SK-N-SH (cell line): ENCODE data around the gene C2orf74. TPM values are rescaled to one million over a fixed set of nuclear protein-coding genes. Genes with fewer than 3 reads are reported as not detected.

Experiments
- CTCF ChIA-PET: fragments of 300-600, 350-600 bp; formaldehyde crosslinking; extraction: SDS; loops from one replicate; lab custom pipeline; 2021; lab: Yijun Ruan, JAX
- POLR2A ChIA-PET: fragments of 350-600 bp; sonication (Branson Sonifier 250); formaldehyde crosslinking; extraction: SDS; loops from one replicate; lab custom pipeline; 2020; ENCODE audit warnings: antibody characterized with exemption, inconsistent platforms; lab: Yijun Ruan, JAX
- DNase-seq: peaks from one replicate; pipeline ENCODE4 v3.0.0; 2012
- H2AFZ ChIP-seq: fragments of 200-600 bp; sonication (generic); 2 replicates; pipeline ENCODE4 v1.8.1; 2016; ENCODE audit warnings: antibody characterized with exemption, mild to moderate bottlenecking, low read depth
- H3F3A ChIP-seq: fragments of 200-600 bp; sonication (generic); replicated peaks from 2 replicates; pipeline ENCODE3; 2016; ENCODE audit warnings: antibody characterized with exemption, mild to moderate bottlenecking; ENCODE audit not compliant: insufficient read depth
- H3K27ac ChIP-seq, 2 experiments: fragments of 200-500 bp in 1 of 2; fragments of 200-600 bp in 1 of 2; sonication (Bioruptor generic) in 1 of 2; sonication (generic), shearing (Covaris generic) in 1 of 2; 2 replicates each; pipeline versions ENCODE4 v1.5.1 to v1.6.1; 2014 to 2016; ENCODE audit warnings: low read depth in 2 of 2, inconsistent platforms in 1 of 2, low read length in 1 of 2, mild to moderate bottlenecking in 1 of 2, mixed read lengths in 1 of 2
- H3K27me3 ChIP-seq: fragments of 200-600 bp; sonication (generic), shearing (Covaris generic); 2 replicates; pipeline ENCODE4 v1.6.1; 2016; ENCODE audit warnings: mixed run types; ENCODE audit not compliant: insufficient read depth
- H3K36me3 ChIP-seq, 2 experiments: fragments of 200-500 bp in 1 of 2; fragments of 200-600 bp in 1 of 2; sonication (Bioruptor generic) in 1 of 2; sonication (generic) in 1 of 2; replicated peaks in 1 of 2; 2 replicates each; pipeline versions ENCODE3 to v1.5.1; 2014 to 2016; ENCODE audit warnings: low read length in 1 of 2, mild to moderate bottlenecking in 1 of 2; ENCODE audit not compliant: insufficient read depth in 2 of 2, control insufficient read depth in 1 of 2
- H3K4me1 ChIP-seq, 2 experiments: fragments of 200-500 bp in 1 of 2; fragments of 200-600 bp in 1 of 2; sonication (Bioruptor generic) in 1 of 2; sonication (generic), shearing (Covaris generic) in 1 of 2; 2 replicates each; pipeline versions ENCODE4 v1.5.1 to v1.6.1; 2014 to 2016; ENCODE audit warnings: low read depth in 1 of 2, low read length in 1 of 2, mixed run types in 1 of 2; ENCODE audit not compliant: insufficient read depth in 2 of 2, control insufficient read depth in 1 of 2
- H3K4me2 ChIP-seq: fragments of 200-600 bp; sonication (generic), shearing (Covaris generic); 2 replicates; pipeline ENCODE4 v1.6.1; 2017; ENCODE audit warnings: mixed run types
- H3K4me3 ChIP-seq, 2 experiments: fragments of 200-500 bp in 1 of 2; fragments of 200-600 bp in 1 of 2; sonication (Bioruptor generic) in 1 of 2; sonication (generic), shearing (Covaris generic) in 1 of 2; 2 replicates each; pipeline versions ENCODE4 v1.5.1 to v1.8.1; 2014 to 2016; ENCODE audit warnings: low read depth in 2 of 2, inconsistent platforms in 1 of 2, low read length in 1 of 2, mild to moderate bottlenecking in 1 of 2, mixed read lengths in 1 of 2, moderate library complexity in 1 of 2
- H3K79me2 ChIP-seq: fragments of 200-600 bp; sonication (generic); 2 replicates; pipeline ENCODE4 v1.8.1; 2017; ENCODE audit warnings: mild to moderate bottlenecking; ENCODE audit not compliant: insufficient read depth
- H3K9ac ChIP-seq: fragments of 200-600 bp; sonication (generic); 2 replicates; pipeline ENCODE4 v1.6.1; 2017; ENCODE audit warnings: mixed run types
- H3K9me2 ChIP-seq: fragments of 200-600 bp; sonication (generic); 2 replicates; pipeline ENCODE4 v1.6.1; 2017; ENCODE audit warnings: mixed run types
- H3K9me3 ChIP-seq: fragments of 200-600 bp; sonication (generic); 2 replicates; pipeline ENCODE4 v1.6.1; 2017; ENCODE audit warnings: mixed run types, mild to moderate bottlenecking, moderate library complexity
- H4K20me1 ChIP-seq: fragments of 200-600 bp; sonication (generic); 2 replicates; pipeline ENCODE4 v1.6.1; 2017; ENCODE audit warnings: mild to moderate bottlenecking, mixed run types; ENCODE audit not compliant: insufficient read depth
- CHD2 ChIP-seq: fragments of 150-350 bp; IDR thresholded peaks from 2 replicates; pipeline ENCODE4 v1.6.1; 2018; ENCODE audit warnings: low read length; ENCODE audit not compliant: partially characterized antibody
- CTCF ChIP-seq: fragments of 200-600 bp; sonication (generic); IDR thresholded peaks from 2 replicates; pipeline ENCODE4 v1.6.1; 2017; ENCODE audit warnings: antibody characterized with exemption, mild to moderate bottlenecking, moderate library complexity
- ELF1 ChIP-seq: IDR thresholded peaks from 2 replicates; pipeline ENCODE4 v1.4.0; 2012
- EP300 ChIP-seq, 2 experiments: IDR thresholded peaks; 2 replicates each; pipeline versions ENCODE4 v1.4.0 to v1.6.1; 2012; ENCODE audit warnings: borderline replicate concordance in 1 of 2, low read depth in 1 of 2, low read length in 1 of 2
- FOSL2 ChIP-seq: IDR thresholded peaks from 2 replicates; pipeline ENCODE4 v1.4.0; 2012; ENCODE audit warnings: low read depth, mild to moderate bottlenecking, moderate library complexity, borderline replicate concordance
- FOXJ3 ChIP-seq: sonication (generic); formaldehyde crosslinking; IDR thresholded peaks from 2 replicates; pipeline ENCODE4 v1.5.1; 2020; ENCODE audit warnings: mild to moderate bottlenecking, missing genetic modification reagents
- GATA2 ChIP-seq: sonication (generic); formaldehyde crosslinking; IDR thresholded peaks from 2 replicates; pipeline ENCODE4 v1.5.0; 2020; ENCODE audit warnings: mild to moderate bottlenecking, missing genetic modification reagents
- IRF3 ChIP-seq: fragments of 150-350 bp; IDR thresholded peaks from 2 replicates; pipeline ENCODE4 v1.6.1; 2016; ENCODE audit warnings: mild to moderate bottlenecking, low read depth, low read length
- MAX ChIP-seq: IDR thresholded peaks from 2 replicates; pipeline ENCODE4 v1.4.0; 2012; ENCODE audit warnings: low read depth
- MXI1 ChIP-seq: IDR thresholded peaks from 2 replicates; pipeline ENCODE4 v1.6.1; 2012; ENCODE audit warnings: mild to moderate bottlenecking, low read depth, low read length, improper control_type of control experiment
- NRF1 ChIP-seq: IDR thresholded peaks from 2 replicates; pipeline ENCODE4 v1.6.1; 2012; ENCODE audit warnings: low read depth, mild to moderate bottlenecking, low read length
- RAD21 ChIP-seq: IDR thresholded peaks from 2 replicates; pipeline ENCODE4 v1.6.1; 2012; ENCODE audit warnings: mild to moderate bottlenecking, low read length
- SIN3A ChIP-seq: IDR thresholded peaks from 2 replicates; pipeline ENCODE4 v1.6.1; 2012; ENCODE audit warnings: low read depth, mild to moderate bottlenecking, low read length, moderate library complexity, borderline replicate concordance
- SMC3 ChIP-seq: IDR thresholded peaks from 2 replicates; pipeline ENCODE4 v1.6.1; 2012; ENCODE audit warnings: low read depth, low read length, improper control_type of control experiment
- USF1 ChIP-seq: IDR thresholded peaks from 2 replicates; pipeline ENCODE4 v1.4.0; 2012; ENCODE audit warnings: low read depth, borderline replicate concordance
- USF2 ChIP-seq: fragments of 150-350 bp; IDR thresholded peaks from 2 replicates; pipeline ENCODE4 v1.6.1; 2017; ENCODE audit warnings: antibody characterized with exemption, low read length, low read depth, borderline replicate concordance
- YY1 ChIP-seq: IDR thresholded peaks from 2 replicates; pipeline ENCODE4 v1.4.0; 2012; ENCODE audit warnings: low read depth, mild to moderate bottlenecking
- WGBS: methylation state at CpG from one replicate; pipeline ENCODE4 v1.1.6; 2017; ENCODE audit warnings: low lambda C conversion rate; 5-methylcytosine and 5-hydroxymethylcytosine counted together
- polyA plus RNA-seq, 3 experiments: library from polyadenylated mRNA; depleted of rRNA; stranded (reverse); fragments of >200 nt; gene quantifications; 2 replicates each; pipeline ENCODE4 v1.2.3, GENCODE V29; 2012

Gene C2orf74
- polyA plus RNA-seq, 1 of the 3 experiments (the other 2 are of a cell fraction), result 24.1 TPM

- Histone ChIP-seq H2AFZ (peak overlapping the region; percentile 35; the same call in 1 of the 2 replicates), H3K79me2 (no peaks in the 10 kb centered on the region), H3K9me2 (no peaks in the 10 kb centered on the region), H3K27ac (no peak overlapping the region), H3K4me3 (no peak overlapping the region), H3K9ac (no peak overlapping the region), H3K36me3 (no peaks in the 10 kb centered on the region), H3K27me3 (no peaks in the 10 kb centered on the region), H3K4me1 (no peaks in the 10 kb centered on the region; a peak in 1 of 4 replicates), H3K4me2 (no peak overlapping the region), H4K20me1 (no peaks in the 10 kb centered on the region), H3F3A (peaks cover 5% of the 10 kb centered on the region), H3K9me3 (no peaks in the 10 kb centered on the region)
- ChIA-PET CTCF (interaction anchor here (0.7 to 3.3 kb wide), 4 partner anchors 9 to 764 kb away, joined by 3 to 15 read pairs (median 3); no protein-coding TSS in a partner anchor), POLR2A (no interaction called here)
- WGBS, result 60% methylated on average over 4 of the region's 4 CpGs
- TF ChIP-seq IRF3 (no peak), NRF1 (no peak), FOXJ3 (CRISPR knock-in tag) (no peak), CTCF (no peak), USF1 (no peak)
- no peak for DNase-seq
Measured at GRCh38 chr2:61134141-61134540, 27.8 kb upstream of the C2orf74 start.

- Histone ChIP-seq H3K36me3 (peaks cover 0 to 4% of the 10 kb centered on the region in 2 experiments), H3K9ac (no peak overlapping the region), H3K9me2 (no peaks in the 10 kb centered on the region), H4K20me1 (no peaks in the 10 kb centered on the region), H3K79me2 (no peaks in the 10 kb centered on the region), H3K4me2 (no peak overlapping the region), H3K4me1 (no peaks in the 10 kb centered on the region; a peak in 1 of 4 replicates), H3F3A (peaks cover 5% of the 10 kb centered on the region), H3K27me3 (no peaks in the 10 kb centered on the region), H2AFZ (peak overlapping the region; percentile 40; the same call in 1 of the 2 replicates), H3K9me3 (no peaks in the 10 kb centered on the region), H3K27ac (no peak overlapping the region), H3K4me3 (no peak overlapping the region)
- ChIA-PET POLR2A (interaction anchor here (0.7 to 1.1 kb wide), 2 partner anchors 9 to 15 kb away, joined by 3 to 4 read pairs; no protein-coding TSS in a partner anchor), CTCF (interaction anchor here (0.6 to 3.3 kb wide), 26 partner anchors 10 to 1318 kb away, joined by 3 to 15 read pairs (median 4); partner anchors contain the start of gene C2orf74)
- 7% methylated on average over 3 of the region's 3 CpGs for WGBS
- DNase-seq, result peak; percentile 43
- TF ChIP-seq MXI1 (peak; percentile 96), SMC3 (peak; percentile 46; the same call in 1 of the 2 replicates), GATA2 (CRISPR knock-in tag) (no peak), FOSL2 (no peak), RAD21 (peak; percentile 90), CHD2 (no peak), MAX (peak; percentile 72; the same call in 1 of the 2 replicates), YY1 (no peak), ELF1 (no peak), USF2 (no peak), EP300 (IDR thresholded peaks at IDR 0.05; ENCODE audit: borderline replicate concordance in 1 of 2, low read depth in 1 of 2, low read length in 1 of 2) (no peak), SIN3A (no peak), CTCF (peak; percentile 66), USF1 (no peak), FOXJ3 (CRISPR knock-in tag) (no peak)
Measured at GRCh38 chr2:61135510-61135909, 26.5 kb upstream of the C2orf74 start.
